Left renal pelvis (tissue), 4 donors: Measurements from ENCODE around the gene TLCD2. TPM values are rescaled to one million over a fixed set of nuclear protein-coding genes. Genes with fewer than 3 reads are reported as not detected.
"Not testable (repeated sequence)": the region's sequence is repeated elsewhere in the genome, so short reads cannot be mapped to it uniquely, and the experiment has no call there.

Experiments
- DNase-seq, 4 donors: peaks; one replicate each; pipeline ENCODE4 v3.0.0-alpha.2; 2013; ENCODE audit warnings: low read depth in 4 of 4, low spot score in 3 of 4
- polyA plus RNA-seq, 4 donors: library from polyadenylated mRNA; unstranded; fragments of 120-200 nt; gene quantifications; one replicate each; pipeline ENCODE4 v1.2.1, GENCODE V29; 2013; ENCODE audit not compliant: insufficient read length in 4 of 4

Gene TLCD2
- polyA plus RNA-seq, 4 donors: 5.6 to 8.3 (median 7.1) TPM

- DNase-seq: no peak
Measured at GRCh38 chr17:1736348-1737281, 26.4 kb upstream of the TLCD2 start.

DNA sequence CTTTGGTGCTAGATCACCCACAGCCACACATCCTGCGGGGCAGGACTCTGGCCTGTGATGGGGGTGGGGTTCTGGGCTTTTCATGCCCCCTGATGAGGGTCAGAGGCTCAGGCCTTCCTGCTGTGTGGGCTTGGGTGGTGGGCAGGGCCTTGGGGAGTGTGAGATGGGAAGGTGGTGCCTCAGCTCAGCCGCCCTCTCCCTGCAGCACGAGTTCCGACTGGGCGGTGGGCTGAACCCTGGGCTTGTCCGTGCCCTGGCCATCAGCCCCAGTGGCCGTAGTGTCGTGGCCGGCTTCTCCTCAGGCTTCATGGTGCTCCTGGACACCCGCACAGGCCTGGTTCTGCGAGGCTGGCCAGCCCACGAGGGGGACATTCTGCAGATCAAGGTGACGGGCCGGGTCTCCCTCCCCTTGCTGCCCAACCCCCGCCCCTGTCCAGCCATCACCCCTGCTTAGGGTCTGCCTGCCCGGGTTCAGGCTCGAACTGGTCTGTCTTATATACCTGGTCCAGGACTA lies 25.7 kb upstream of the TLCD2 start:
- DNase-seq: no peak

GRCh38 chr17:1735418-1735817 lies 25.2 kb upstream of the TLCD2 start:
- no peak for DNase-seq

DNA sequence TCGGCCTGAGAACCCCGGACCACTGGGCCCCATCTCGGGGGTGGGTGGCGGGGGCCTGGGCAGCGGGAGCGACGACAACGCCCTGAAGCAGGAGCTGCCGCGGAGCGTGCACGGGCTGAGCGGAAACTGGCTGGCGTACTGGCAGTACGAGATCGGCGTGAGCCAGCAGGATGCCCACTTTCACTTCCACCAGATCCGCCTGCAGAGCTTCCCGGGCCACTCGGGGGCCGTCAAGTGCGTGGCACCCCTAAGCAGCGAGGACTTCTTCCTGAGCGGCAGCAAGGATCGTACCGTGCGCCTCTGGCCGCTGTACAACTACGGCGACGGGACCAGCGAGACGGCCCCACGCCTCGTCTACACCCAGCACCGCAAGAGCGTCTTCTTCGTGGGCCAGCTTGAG lies 23.6 kb upstream of the TLCD2 start:
- DNase-seq: no peak

DNA sequence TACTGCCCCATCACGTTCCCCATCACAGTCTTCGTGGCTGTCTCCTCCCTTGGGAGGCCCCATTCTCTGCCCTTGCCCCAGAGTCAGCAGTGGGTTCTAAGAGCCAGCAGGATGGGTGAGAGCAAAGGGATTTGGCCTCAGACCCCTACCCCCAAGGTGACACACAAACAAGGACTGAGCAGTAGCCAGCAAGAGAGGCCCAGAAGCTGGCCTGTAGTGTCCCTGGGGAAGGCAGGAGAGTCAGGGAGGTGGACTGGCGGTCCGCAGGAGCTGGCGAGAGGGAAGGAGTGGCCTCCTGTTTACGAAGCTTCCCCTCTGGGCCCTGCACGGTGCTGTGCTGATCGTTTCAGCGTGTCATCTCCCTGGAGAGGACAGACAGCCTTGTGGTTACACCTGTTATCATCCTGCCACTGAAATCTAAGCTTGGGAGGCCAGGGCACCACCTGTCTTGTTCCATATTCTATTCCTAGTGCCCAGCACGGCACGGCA lies 22.7 kb upstream of the TLCD2 start:
- DNase-seq: no peak

- DNase-seq: no peak
Measured at GRCh38 chr17:1732241-1732832, 22.2 kb upstream of the TLCD2 start.

DNA sequence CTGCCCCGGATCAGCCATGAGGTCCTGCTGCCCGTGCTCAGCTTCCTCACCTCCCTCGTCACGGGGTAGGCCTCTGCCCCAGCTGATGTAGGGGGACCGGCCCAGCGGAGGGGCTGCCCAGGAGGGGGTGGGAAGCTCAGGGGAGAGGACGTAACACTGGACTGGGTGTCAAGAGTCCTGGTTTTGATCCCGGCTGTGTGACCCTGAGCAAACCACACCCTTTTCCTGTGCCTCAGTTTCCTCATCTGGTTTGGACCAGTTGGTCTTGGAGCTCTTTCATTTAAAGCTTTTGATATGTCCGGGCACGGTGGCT lies 21.0 kb upstream of the TLCD2 start:
- DNase-seq: no peak

- DNase-seq: no peak
Measured at GRCh38 chr17:1730326-1731193, 20.4 kb upstream of the TLCD2 start.

- DNase-seq: no peak
Measured at GRCh38 chr17:1729966-1730325, 19.8 kb upstream of the TLCD2 start.

DNA sequence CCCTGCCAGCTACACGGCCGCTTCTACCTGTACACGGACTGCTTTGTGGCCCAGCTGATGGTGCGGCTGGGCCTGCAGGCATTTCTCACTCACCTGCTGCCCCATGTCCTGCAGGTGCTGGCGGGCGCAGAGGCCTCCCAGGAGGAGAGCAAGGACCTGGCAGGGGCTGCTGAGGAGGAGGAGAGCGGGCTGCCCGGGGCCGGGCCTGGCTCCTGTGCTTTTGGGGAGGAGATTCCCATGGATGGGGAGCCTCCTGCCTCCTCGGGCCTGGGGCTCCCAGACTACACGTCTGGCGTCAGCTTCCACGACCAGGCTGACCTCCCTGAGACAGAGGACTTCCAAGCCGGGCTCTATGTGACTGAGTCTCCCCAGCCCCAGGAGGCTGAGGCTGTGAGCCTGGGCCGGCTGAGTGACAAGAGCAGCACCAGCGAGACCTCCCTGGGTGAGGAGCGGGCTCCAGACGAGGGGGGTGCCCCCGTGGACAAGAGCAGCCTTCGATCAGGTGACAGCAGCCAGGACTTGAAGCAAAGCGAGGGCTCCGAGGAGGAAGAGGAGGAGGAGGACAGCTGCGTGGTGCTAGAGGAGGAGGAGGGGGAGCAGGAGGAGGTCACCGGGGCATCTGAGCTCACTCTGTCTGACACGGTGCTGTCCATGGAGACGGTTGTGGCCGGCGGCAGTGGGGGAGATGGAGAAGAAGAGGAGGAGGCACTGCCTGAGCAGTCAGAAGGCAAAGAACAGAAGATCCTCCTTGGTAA lies 17.9 kb upstream of the TLCD2 start:
- DNase-seq: no peak

DNA sequence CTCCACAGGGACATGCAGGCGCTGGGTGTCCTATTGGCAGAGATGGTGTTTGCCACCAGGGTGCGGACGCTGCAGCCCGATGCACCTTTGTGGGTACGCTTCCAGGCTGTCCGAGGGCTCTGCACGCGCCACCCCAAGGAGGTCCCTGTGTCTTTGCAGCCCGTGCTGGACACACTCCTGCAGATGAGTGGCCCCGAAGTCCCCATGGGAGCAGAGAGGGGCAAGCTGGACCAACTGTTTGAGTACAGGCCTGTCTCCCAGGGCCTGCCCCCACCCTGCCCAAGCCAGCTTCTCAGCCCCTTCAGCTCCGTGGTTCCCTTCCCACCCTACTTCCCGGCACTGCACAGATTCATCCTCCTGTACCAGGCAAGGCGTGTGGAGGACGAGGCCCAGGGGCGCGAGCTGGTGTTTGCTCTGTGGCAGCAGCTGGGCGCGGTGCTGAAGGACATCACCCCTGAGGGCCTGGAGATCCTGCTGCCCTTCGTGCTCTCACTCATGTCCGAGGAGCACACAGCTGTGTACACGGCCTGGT lies 17.1 kb upstream of the TLCD2 start:
- DNase-seq: no peak

DNA sequence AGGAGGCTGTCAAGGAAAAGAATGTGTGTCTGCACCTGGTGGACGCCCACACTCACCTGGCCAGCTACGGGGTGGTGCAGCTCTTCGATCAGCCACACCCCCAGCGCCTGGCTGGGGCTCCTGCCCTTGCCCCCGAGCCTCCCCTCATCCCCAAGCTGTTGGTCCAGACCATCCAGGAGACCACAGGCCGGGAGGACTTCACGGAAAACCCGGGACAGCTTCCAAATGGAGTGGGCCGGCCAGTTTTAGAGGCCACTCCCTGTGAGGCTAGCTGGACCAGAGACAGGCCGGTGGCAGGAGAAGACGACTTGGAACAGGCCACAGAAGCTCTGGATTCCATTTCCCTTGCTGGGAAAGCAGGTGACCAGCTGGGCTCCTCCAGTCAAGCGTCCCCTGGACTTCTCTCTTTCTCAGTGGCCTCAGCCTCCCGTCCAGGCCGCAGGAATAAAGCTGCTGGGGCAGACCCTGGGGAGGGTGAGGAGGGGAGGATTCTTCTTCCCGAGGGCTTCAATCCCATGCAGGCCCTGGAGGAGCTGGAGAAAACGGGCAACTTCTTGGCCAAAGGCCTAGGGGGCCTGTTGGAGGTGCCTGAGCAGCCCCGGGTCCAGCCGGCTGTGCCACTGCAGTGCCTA lies 16.6 kb upstream of the TLCD2 start:
- no peak for DNase-seq

DNA sequence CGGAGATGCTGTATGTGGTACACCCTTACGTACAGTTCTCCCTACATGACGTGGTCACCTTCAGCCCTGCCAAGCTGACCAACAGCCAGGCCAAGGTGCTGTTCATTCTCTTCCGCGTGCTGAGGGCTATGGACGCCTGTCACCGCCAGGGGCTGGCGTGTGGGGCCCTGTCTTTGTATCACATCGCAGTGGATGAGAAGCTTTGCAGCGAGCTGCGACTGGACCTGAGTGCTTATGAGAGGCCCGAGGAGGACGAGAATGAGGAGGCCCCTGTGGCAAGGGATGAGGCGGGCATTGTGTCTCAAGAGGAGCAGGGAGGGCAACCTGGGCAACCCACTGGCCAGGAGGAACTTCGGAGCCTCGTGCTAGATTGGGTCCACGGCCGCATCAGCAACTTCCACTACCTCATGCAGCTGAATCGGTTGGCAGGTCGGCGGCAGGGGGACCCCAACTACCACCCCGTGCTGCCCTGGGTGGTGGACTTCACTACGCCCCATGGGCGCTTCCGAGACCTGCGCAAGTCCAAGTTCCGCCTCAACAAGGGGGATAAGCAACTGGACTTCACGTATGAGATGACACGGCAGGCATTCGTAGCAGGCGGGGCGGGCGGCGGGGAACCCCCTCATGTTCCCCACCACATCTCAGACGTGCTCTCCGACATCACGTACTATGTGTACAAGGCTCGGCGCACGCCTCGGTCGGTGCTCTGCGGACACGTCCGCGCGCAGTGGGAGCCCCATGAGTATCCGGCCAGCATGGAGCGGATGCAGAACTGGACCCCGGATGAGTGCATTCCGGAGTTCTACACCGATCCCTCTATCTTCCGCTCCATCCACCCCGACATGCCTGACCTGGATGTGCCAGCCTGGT lies 15.7 kb upstream of the TLCD2 start:
- DNase-seq: no peak

GRCh38 chr17:1724869-1725641 lies 14.9 kb upstream of the TLCD2 start:
- no peak for DNase-seq

DNA sequence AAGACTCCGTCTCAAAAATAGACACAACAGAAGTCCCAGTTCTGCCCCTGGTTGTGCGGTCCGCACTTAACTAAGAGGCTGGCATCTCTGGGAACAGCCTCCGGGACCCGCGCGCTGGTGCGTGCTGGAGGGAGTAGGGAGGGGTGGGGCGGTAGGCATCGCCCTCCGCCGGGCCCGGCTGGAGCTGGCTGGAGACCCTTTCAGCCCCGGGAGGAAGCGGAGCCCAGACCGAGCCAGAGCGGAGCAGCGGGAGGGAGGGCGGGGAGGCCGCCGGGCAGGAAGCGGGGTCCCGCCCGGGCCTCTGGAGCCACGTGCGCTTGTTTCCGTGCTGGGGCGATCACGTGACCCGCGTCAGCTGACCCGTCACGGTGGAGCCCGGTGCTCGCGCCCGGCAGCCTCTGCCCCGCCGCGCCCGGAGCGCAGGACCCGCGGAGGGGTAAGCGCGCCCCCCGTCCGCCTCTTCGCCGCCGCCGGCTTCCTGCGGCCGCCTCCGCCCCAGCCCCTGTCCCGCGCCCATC lies 14.2 kb upstream of the TLCD2 start, which contains the start of gene WDR81:
Gene WDR81 (plus strand): TSS at position 354 of the 518 bp plus-strand sequence. CDS start 256 bp downstream, outside the sequence.
- peak in 2 of 4 donors; percentile 69 to 72 for DNase-seq

DNA sequence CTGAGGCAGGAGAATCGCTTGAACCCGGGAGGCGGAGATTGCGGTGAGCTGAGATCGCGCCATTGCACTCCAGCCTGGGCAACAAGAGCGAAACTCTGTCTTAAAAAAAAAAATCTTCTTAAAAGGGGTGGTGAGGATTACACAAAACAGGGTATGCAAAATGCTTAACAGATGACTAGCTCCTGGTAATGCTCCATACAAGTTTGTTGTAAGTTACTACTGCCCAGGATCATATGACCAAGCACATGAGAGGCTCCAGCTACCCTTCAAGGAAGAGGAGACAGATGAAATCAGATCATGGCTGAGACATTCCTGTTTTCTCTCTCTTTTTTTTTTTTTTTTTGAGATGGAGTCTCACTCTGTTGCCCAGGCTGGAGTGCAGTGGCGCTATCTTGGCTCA lies 11.8 kb upstream of the TLCD2 start:
- not testable (repeated sequence) for DNase-seq

- no peak for DNase-seq
Measured at GRCh38 chr17:1720856-1721386, 10.7 kb upstream of the TLCD2 start.
